DMS114 treated with DMSO at 0.1 percent for 48 hours (cell line): Measurements from ENCODE around the gene MYRIP.
"Not testable (repeated sequence)": the region's sequence is repeated elsewhere in the genome, so short reads cannot be mapped to it uniquely, and the experiment has no call there.

Source experiments
- DNase-seq: peaks from one replicate; lab custom pipeline; 2025; ENCODE audit not compliant: unreplicated experiment; lab: John Stamatoyannopoulos, UW

Gene MYRIP

GRCh38 chr3:40077139-40077538, 267.7 kb downstream of the MYRIP start:
- DNase-seq, result not testable (repeated sequence)

GRCh38 chr3:40077828-40078492, 268.6 kb downstream of the MYRIP start:
- DNase-seq, result not testable (repeated sequence)

DNA sequence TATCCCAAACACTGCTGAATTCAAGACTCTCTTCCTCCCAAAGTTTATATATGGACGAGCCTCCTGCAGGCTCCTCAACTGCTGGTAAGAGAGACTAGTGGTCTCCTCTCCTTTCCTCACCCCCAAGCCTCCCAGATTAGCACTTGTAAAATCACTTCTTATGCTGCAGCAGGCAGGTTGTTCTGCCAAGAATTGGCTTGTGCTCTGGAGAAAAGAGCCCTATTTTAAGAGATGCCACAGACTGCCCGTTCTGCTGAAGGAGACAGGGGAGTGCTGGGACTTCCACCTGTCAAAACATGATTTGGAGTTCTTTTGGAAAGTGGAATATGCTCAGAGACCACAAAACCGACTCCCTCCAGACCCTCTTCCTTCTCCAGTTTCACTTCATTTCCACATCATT, 269.2 kb downstream of the MYRIP start:
- no peak for DNase-seq

DNA sequence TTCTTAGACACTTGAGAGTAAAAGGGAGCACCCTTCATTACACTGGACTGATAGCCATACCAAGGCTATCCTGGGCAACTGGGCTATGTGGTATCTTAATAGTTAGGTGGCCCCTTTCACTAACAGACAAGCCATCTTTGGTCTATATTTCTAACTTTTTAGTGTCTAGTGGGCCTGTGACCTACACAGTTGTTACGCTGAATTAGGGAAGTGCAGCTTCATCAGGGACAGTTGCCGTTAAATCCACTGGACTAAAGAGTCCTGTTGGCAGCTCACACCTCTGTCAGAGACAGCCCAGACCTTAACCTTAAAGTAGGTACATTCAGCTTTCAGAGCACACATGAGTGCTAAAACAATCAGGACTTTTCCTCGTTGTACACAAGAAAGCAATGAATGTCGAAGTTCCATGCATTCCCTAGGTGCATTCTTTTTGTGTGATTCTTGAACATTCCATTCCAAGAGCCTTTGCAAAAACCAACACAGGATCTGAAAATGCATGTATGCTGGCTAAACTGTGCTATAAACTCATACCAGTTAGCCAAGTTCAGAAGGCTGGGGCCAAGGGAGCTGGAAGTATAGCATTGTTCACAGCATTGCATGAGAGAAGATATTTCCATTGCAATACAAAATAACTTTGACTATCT, 269.9 kb downstream of the MYRIP start:
- no peak for DNase-seq

DNA sequence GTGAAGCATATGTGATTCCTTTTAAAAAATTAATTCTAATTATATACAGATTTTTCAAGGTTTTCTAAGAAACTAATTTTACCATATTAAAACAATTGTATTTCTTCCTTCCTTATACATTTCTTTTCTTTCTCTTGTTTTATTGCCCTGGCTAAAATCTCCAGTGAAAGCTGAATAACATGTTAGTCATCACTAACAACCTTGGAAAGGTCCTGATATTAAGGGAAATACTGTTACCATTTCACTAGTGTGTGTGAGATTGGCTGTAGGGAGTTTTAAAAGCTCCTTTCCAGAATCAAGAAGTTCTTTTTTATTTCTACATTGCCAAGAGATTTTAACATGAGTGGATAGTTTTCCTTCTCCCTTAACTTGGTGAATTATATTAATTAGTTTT, 270.4 kb downstream of the MYRIP start:
- DNase-seq, result no peak

GRCh38 chr3:40083066-40083465, 273.7 kb downstream of the MYRIP start:
- no peak for DNase-seq

DNA sequence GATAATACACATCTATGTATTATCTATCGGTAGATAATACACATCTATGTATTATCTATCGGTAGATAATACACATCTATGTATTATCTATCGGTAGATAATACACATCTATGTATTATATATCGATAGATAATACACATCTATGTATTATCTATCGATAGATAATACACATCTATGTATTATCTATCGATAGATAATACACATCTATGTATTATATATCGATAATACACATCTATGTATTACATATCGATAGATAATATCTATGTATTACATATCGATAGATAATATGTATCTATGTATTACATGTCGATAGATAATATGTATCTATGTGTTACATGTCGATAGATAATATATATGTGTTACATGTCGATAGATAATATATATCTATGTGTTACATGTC, 275.0 kb downstream of the MYRIP start:
- DNase-seq, result not testable (repeated sequence)

DNA sequence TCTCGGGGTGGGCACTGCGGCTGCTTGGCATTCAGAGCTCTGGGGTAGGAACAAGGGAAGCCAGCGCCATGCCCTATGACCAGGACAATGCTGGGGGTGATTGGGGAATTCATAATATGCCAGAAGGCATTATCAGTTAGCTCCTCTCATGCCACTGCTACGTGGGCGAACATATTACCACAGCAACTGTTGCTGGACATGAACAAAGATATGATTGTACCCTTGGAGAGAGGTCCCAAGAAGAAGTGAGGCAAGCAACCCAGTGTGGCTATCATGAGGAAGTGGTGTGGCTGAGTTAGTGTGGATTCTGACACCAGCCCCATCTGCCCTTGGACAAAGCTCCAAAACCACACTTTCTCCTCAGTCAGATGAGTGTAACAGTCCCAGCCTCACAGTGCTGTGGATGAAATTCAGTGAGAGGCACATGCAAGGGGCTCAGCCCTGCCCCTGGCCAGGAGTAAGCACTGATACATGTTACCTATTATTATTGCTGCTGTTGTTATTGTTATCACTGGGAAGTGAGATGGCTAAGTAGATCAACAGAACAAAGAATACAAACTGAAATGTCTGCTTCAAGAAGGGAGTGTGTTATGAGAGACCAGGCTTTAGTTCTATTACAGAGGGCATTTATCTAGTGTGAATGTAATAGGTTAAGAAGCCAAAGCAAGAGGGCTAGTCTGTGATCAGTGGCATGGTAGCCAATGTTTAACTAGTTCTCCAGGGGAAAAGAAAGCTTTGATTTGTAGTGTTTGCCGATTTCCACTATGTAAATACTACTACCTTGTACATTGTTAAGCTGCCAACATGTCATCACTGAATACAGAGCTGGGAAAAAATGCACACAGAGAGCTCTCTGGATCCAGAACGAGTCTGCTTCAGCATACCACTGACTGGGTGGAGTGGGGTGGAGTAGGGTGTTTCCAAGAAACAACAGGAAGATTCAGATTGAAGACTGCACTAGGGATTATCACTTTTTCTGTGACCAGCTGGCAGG, 277.8 kb downstream of the MYRIP start:
- DNase-seq, result no peak

DNA sequence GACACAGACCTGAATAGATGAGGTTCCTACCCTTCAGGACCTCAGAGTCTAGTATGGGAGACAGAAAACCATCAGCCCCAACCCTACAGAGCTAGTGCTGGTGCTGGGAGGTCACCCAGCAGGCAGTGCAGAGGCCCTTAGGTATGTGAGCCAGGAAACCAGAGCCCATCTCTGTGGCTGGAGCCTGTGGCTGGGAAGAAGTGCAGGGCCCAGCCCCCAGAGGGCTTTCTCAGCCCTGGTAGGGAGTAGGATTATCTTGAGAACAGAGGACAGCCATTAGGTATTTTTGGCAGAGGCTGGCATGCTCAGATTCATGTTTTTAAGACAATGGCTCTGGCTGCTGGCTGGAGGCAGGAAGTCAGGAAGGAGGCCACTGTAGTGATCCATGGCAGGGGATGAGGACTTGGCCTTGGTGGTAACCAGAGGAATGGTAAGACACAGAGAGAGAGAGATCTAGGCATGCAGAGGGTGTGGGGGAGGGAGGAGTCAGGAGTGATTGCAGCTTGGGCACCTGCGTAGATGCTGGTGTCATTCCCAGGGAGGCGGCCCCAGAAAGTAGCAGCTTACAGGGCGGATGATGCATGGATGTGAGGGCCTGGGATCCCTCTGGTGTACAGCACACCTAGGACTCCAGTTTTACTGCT, 279.2 kb downstream of the MYRIP start:
- no peak for DNase-seq

DNA sequence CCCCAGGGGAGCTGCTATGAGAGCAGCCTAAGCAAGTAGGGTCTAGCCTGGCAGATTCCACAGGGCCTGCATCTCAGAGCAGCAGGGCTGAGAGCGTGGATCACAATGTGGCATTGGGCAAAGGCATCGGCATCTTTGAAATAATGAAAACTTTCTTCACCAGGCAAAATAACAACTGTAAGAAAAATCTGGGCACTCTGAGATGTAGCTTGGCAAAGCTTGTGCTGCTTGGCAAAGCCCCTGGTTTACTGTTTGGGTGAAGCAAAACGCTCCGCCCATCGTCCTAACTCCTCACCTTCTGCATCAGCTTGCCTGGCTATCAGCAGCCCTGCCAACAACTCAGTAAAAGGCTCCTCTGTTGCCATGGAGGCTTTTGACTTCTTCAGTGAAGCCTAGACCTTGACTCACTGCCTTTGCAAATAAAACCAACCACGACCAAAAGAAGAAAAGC, 287.3 kb downstream of the MYRIP start:
- no peak for DNase-seq

DNA sequence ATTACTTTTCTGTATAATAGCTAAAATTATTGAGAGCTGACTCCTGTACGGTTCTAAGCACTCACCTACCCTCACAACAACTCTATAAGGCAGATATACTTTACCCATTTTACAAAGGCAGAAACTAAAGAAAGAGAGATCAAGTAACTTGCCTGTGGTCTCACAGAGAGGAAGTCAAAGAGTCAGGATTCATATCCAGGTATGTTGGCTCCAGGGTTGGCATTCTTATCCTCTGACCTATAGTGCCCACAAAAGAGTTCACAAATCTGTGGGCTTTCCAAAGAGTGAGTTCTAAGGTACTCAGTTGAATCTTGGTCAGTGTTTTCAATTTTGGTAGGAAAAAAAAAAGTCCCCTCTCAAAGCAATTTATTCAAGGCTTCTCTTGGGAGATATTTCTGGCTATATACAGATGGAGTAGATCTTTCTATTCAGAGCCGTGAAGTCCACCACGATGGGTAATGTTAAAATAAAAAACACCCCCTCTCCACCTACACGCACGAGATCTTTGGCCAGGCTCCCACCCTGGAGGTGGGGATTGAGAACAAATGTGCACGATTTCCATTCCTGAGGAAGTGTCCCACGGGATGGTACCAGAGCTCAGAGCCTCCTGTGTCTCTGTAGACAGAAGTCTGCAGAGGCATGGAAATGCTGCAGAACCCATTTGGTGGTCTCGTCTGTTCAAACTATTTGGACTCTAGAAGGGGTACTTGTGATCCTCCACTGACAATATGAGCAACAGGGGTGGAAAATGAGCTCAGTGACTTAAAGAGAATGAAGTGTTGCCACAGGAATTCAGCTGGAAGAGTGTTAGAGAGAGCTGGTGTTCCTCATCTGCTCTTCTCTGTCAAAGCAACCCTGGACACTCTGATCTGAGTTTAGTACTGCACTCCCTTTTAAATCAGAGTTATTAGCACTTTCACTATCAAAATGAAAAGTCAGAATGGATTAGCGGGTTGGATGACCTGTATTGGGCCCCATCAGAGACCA, 288.0 kb downstream of the MYRIP start:
- no peak for DNase-seq

GRCh38 chr3:40098261-40098759, 288.9 kb downstream of the MYRIP start:
- DNase-seq, result no peak

DNA sequence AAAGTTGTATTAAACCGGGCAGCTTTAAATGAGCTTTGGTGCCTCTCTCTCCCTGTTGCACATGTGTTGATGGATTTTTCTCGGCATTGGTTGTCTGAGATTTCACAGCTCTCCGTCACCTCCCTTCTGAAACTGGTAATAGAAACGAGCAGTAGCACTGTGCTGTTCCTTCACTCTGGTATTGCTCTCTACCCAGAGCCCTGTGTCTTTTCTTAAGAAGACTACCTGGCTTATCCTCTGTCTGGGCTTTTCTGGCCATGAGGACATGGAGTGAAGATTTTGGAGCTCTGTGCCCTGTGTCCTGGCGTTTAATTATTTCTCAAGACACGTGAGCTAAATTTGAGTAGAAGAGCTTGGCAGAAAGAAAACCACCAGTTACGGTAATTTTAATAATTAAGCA, 290.5 kb downstream of the MYRIP start:
- no peak for DNase-seq

DNA sequence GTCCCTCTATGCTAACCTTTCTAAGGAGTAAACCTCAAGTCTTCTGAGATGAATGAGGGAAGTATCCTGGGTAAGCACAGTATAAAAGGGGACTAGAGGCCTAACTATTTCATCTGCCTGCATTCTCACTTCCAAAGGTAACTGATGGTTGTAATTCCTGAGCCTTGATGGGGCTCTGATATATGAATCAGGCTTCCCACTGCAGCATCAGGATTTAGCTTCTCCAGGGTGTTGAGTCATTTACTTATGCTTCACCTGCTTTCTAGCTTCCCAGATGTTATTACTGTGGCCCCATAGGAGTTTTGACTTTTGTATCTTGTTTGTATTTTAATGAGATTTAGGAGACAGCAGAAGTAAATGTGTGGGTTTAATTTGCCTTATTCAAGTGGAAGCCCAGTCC, 292.8 kb downstream of the MYRIP start:
- no peak for DNase-seq

GRCh38 chr3:40103829-40104228, 294.4 kb downstream of the MYRIP start:
- DNase-seq, result no peak

GRCh38 chr3:40104441-40104840, 295.0 kb downstream of the MYRIP start:
- no peak for DNase-seq

DNA sequence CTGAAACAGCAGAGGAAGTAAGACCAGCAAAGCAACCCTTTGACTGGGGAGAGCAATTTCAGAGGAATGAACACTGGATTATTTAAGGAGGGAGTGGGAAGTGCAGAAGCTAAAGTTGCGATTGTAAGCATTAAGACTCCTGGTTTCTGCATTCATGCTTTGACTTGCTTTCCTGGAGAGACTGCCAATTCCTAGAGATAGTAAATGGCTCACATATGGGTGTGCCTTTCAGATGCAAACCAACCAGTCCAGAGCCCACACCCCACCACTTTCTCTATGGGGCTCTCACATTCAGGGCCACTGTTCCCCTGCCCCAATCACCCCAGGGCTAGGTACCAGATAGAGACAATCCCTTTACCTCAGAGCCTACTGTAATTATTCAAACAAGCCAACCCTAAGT, 299.2 kb downstream of the MYRIP start:
- DNase-seq, result no peak

- DNase-seq, result no peak
Observed at GRCh38 chr3:40109641-40110490, 300.5 kb downstream of the MYRIP start.
